ENCODE data around the gene PRR13.
"Not testable (repeated sequence)": the region's sequence is repeated elsewhere in the genome, so short reads cannot be mapped to it uniquely, and the experiment has no call there.

The PRR13 gene

DNA sequence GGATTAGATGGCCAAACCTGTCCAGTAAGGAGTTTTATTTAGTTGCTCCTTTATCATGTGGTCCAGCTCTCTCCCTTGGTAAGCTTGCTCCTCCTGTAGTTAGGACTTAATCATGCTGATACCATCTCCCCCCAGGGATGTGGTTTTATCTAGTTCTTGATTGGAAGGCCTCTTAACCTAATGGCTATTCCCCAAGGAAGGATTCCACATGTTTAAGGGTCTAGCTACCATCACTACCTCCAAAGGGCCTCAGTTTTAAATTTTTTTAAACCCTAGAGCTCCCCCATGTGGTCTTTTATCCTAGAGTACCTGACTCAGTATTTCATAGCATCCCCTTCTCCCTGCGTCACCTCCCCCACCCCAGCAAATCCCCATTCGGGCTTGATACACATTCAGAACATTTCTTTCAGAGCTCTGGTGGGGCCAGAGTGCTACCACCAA lies 35.3 kb downstream of the PRR13 start:
- Mint-ChIP-seq H3K4me1 (ENCODE audit: low read depth) (peaks cover 55% of the 10 kb centered on the region), H3K9me3 (no peaks in the 10 kb centered on the region), H3K36me3 (ENCODE audit: low read depth) (peaks cover 84% of the 10 kb centered on the region), H3K4me3 (no peak overlapping the region), H3K27ac (peak overlapping the region; percentile 45), H3K27me3 (no peaks in the 10 kb centered on the region)

DNA sequence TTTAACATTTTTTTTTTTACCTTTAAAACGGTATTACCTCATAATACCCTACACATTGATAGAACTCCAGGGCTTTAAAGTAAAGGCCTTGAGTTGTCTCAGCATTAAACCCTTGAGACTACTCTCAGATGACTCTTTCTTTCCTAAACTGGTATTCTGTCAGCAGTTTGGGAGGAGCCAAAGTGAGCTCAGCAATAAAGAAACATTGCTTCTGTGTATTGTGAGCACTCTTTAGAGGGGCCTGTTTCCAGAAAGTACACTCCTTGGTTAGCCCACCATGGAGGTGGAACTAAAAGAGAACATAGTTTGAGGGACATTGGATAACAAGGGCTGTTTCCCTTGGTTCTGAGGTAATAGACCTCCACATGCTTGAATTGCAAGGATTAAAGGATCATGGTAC lies 37.3 kb downstream of the PRR13 start:
- Mint-ChIP-seq H3K36me3 (ENCODE audit: low read depth) (peaks cover 75% of the 10 kb centered on the region), H3K27ac (peak overlapping the region; percentile 49), H3K27me3 (no peaks in the 10 kb centered on the region)

DNA sequence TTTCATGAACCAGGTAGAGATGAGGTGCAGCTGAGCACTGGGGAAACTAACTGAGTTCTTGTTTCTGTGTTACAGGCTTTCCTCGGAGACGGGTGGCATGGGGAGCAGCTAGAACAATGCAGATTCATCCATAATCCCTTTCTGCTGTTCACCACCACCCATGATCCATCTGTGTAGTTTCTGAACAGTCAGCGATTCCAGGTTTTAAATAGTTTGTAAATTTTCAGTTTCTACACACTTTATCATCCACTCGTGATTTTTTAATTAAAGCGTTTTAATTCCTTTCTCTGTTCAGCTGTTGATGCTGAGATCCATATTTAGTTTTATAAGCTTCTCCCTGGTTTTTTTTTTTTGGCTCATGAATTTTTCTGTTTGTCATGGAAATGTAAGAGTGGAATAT lies 37.8 kb downstream of the PRR13 start:
- no peaks in the 10 kb centered on the region for H3K9me3 Mint-ChIP-seq
- H3K4me1 Mint-ChIP-seq (ENCODE audit: low read depth), result peaks cover 31% of the 10 kb centered on the region

More for the DNA sequence above, 37.3 kb downstream of the PRR13 start:
- H3K4me3 Mint-ChIP-seq, result no peak overlapping the region
- H3K9me3 Mint-ChIP-seq, result no peaks in the 10 kb centered on the region
- H3K4me1 Mint-ChIP-seq (ENCODE audit: low read depth), result peaks cover 36% of the 10 kb centered on the region

DNA sequence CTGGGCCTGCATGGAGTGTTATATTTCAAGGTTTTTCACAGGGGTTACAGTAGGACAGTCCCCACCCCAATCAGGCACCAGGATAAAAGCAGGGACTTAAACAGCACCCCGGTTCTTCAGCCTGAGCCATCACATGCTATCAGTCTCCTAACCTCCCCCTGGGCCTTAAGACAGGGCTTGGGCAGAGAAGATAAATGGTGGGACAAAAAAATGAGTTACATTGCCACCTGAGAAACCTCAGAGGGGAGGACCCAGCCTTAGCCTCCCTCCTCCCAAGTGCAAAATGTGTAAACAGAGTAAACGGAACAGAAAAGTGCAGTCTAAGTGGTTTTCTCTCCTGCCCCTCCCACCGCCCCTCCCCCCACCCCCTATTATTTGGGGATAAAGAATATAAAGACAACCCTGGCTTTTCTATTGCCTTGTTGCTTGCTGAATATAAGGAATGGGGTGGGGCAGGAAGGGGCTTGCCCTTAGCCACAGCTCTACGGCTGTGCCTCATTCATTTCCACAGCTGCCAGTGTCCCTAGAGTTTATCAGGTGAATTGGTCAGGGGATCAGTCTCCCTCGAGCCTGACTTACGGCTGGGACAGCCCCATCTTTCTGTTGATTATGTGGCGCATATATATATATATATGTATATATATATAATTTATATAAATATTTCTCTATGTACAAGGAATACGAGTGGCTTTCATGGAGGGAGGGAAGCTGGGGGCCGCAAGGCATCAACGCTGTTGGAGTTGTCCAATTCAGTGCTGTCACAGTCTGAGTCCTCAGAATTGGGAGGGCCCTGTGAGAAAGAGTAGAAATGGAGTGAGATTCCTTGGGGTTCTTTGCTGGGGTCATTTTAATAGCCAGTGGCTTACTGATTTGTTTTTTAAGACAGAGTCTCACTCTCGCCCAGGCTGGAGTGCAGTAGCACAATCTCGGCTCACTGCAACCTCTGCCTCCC lies 39.2 kb downstream of the PRR13 start:
- H3K4me1 Mint-ChIP-seq (ENCODE audit: low read depth), result peaks cover 21% of the 10 kb centered on the region
- H3K27ac Mint-ChIP-seq, result peak overlapping the region; percentile 40
- no peaks in the 10 kb centered on the region for H3K9me3 Mint-ChIP-seq
- H3K36me3 Mint-ChIP-seq (ENCODE audit: low read depth), result peaks cover 70% of the 10 kb centered on the region
- H3K4me3 Mint-ChIP-seq, result no peak overlapping the region
- H3K27me3 Mint-ChIP-seq, result no peaks in the 10 kb centered on the region

More for the DNA sequence above, 37.8 kb downstream of the PRR13 start:
- Mint-ChIP-seq H3K4me3 (no peak overlapping the region), H3K36me3 (ENCODE audit: low read depth) (peaks cover 75% of the 10 kb centered on the region), H3K27ac (peak overlapping the region; percentile 49), H3K27me3 (no peaks in the 10 kb centered on the region)

DNA sequence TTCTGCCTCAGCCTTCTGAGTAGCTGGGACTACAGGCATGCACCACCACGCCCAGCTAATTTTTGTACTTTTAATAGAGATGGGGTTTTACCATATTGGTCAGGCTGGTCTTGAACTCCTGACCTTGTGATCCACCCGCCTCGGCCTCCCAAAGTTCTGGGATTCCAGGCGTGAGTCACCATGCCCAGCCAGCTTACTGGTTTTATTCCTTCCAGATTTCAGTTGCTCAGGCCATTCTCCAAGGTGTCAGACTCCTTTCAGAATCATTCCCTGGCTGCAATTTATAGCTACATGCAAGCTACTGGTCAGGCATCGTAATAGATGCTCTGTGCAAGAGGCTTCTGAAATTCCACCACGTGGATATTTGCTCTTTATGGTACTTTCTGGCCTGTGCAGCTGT lies 39.9 kb downstream of the PRR13 start:
- H3K27me3 Mint-ChIP-seq, H3K27ac Mint-ChIP-seq, H3K4me3 Mint-ChIP-seq, H3K9me3 Mint-ChIP-seq: not testable (repeated sequence)
- Mint-ChIP-seq H3K36me3 (ENCODE audit: low read depth) (peaks cover 66% of the 10 kb centered on the region), H3K4me1 (ENCODE audit: low read depth) (peaks cover 15% of the 10 kb centered on the region)

DNA sequence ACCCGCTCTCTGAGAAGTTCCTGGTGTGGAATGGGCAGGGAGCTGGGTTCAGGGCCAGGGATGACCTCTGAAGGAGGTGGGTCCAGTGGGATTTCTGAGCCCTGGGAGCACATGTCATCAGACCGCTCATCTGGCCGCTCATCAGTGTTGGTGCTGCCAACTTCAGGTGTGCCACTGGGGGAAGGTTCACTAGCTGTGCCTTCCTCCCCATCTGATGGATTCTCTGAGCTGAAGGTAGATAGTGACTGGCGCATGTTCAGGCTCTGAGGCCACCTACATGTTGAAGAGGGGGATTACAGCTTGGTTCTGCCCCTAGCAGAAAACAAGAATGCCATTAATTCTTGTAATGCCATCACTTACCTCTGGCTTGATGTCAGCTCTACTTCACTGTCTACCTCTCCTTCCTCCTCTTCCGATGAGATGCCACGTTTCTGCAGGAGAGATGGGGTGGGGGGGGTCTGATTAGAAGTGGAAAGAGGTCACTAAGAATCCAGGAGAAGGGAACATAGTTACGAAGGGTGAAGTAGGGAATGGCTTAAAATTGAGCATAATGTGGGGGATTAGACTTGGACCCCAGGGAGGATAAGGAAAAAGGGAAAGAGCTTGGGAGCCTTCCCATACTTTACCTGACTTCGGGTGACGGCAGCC lies 40.5 kb downstream of the PRR13 start:
- Mint-ChIP-seq H3K4me3 (no peak overlapping the region), H3K27me3 (no peaks in the 10 kb centered on the region), H3K36me3 (ENCODE audit: low read depth) (peaks cover 60% of the 10 kb centered on the region), H3K4me1 (ENCODE audit: low read depth) (peaks cover 9% of the 10 kb centered on the region), H3K9me3 (no peaks in the 10 kb centered on the region), H3K27ac (peak overlapping the region; percentile 61)

DNA sequence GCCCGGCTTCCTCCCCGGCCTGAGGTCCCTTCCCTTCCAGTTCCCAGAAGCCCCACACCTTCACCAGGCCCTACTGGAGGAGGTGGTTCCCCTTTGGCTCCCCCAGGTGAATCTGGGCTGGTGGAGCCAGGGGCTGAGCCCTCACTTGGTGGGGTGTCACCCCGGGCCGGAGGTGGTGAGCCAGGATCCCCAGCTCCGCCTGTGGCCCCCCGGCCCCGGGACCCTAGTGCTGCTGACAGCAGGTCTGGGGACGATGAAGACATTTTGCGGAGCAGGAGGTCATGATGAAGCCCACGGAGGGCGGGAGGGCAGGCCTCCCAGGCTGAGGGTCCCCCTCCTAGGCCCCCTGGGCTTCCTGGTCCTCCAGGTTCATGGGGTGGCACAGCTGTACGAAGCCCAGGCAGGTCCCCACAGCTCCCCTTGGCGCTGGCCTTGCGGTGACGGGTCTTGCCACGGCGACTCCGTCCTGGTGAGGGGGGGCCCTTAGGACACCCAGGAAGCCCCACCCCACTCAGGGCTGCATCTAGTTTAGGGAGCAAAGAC lies 41.2 kb downstream of the PRR13 start:
- no peaks in the 10 kb centered on the region for H3K9me3 Mint-ChIP-seq
- H3K36me3 Mint-ChIP-seq (ENCODE audit: low read depth), result peaks cover 56% of the 10 kb centered on the region
- no peak overlapping the region for H3K4me3 Mint-ChIP-seq

DNA sequence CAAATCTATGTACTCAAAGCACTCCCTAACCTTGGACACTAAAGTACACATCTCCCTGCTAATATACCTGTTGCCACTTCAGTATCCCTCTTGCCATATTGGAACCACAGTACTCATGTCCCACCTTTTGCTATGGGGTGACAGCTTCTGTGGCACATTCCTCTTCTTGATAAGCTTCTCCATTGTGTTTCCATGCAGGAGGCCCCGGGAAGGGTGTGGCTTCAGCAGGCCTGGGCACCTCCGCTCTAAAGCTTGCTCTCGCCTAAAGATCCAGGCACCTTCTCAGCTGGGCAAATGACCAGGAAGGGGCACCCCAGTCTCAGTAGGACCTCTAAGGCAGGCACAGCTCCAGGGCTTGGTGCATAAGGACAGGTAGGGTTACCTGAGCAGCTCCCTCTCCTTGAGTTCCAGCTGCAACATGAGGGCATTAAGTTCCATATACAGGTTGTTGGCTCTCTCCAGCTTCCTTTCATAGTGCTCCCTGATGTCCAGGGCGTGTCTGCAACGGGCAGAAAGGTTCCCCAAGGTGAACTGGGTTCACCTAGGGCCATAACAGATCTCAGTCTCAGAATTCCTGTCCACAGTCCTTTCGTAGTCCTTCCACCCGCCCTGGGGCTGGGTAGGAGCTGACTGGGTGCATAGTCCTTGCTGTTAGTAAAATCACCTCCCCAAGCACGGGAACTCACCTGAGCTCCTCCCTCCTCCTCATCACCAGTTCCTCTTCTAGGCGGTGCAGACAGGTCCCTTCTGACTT lies 41.9 kb downstream of the PRR13 start:
- no peaks in the 10 kb centered on the region for H3K4me1 Mint-ChIP-seq (ENCODE audit: low read depth)
- peaks cover 50% of the 10 kb centered on the region for H3K36me3 Mint-ChIP-seq (ENCODE audit: low read depth)
- no peaks in the 10 kb centered on the region for H3K27me3 Mint-ChIP-seq
- H3K4me3 Mint-ChIP-seq, result no peak overlapping the region
- no peaks in the 10 kb centered on the region for H3K9me3 Mint-ChIP-seq
- H3K27ac Mint-ChIP-seq, result peak overlapping the region; percentile 13

More for the DNA sequence above, 41.2 kb downstream of the PRR13 start:
- peaks cover 5% of the 10 kb centered on the region for H3K4me1 Mint-ChIP-seq (ENCODE audit: low read depth)
- H3K27me3 Mint-ChIP-seq, result no peaks in the 10 kb centered on the region
- H3K27ac Mint-ChIP-seq, result no peak overlapping the region

DNA sequence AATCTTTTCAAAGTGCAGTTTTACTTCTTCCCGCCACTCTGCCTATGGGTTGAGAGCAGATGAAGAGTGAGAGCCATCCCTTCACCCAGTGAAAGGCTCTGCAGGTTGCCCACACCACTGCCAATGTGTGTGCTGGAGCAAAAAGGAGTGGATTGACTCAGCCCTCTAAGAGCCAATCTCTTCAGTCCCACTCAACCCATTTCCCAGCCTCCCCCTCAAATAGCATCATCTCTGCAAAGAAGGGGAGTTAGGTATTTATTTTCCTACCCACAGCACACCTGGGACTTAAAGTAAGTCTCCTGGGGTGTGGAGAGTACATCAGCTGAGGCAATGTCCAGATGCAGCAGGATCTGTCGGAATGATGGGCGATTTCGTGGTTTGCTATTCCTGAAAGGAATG lies 42.4 kb downstream of the PRR13 start:
- Mint-ChIP-seq H3K9me3 (no peaks in the 10 kb centered on the region), H3K4me1 (ENCODE audit: low read depth) (no peaks in the 10 kb centered on the region), H3K36me3 (ENCODE audit: low read depth) (peaks cover 45% of the 10 kb centered on the region), H3K4me3 (no peak overlapping the region), H3K27me3 (no peaks in the 10 kb centered on the region), H3K27ac (peak overlapping the region; percentile 42)

DNA sequence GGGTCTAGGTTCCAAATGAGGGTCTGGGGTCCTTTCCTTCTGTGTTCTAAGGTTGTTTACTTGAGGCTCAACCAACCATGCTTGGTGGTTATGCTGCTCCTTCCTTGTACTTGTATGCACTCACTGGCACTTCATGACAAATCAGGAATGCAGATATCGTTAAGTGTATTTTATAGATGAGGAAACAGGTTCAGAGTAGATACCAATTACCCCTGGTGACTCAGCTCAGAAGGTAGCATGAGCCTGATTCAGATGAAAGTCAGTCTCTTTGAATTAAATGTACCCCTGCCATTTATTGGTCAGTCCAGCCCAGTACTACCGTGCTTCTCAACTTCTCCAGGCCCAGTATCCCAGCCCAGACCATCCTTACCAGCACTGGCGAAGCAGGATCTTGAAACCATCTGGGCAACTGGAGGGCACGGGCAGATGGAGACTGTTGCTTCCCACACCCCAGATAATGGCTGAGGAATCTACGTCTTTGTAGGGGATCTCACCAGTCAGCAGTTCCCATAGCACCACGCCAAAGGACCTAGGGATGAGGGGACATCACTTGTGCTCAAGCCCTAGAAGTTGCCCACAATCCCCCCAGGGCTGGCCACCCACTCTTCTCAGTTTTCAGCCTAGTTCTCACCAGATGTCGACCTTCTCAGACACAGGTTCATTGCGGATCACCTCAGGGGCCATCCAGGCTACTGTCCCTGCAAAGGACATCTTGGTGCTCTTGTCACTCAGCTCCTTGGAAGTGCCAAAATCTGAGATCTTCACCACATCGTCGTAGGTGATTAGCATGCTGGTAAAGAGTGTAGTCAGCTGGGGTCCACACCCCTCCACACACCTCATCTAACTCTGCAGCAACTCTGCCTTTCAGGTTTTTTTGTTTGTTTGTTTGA lies 43.4 kb downstream of the PRR13 start:
- no peak overlapping the region for H3K4me3 Mint-ChIP-seq
- peaks cover 36% of the 10 kb centered on the region for H3K36me3 Mint-ChIP-seq (ENCODE audit: low read depth)
- no peaks in the 10 kb centered on the region for H3K4me1 Mint-ChIP-seq (ENCODE audit: low read depth)
- H3K27ac Mint-ChIP-seq, result peak overlapping the region; percentile 22
- H3K27me3 Mint-ChIP-seq, result no peaks in the 10 kb centered on the region
- H3K9me3 Mint-ChIP-seq, result no peaks in the 10 kb centered on the region

DNA sequence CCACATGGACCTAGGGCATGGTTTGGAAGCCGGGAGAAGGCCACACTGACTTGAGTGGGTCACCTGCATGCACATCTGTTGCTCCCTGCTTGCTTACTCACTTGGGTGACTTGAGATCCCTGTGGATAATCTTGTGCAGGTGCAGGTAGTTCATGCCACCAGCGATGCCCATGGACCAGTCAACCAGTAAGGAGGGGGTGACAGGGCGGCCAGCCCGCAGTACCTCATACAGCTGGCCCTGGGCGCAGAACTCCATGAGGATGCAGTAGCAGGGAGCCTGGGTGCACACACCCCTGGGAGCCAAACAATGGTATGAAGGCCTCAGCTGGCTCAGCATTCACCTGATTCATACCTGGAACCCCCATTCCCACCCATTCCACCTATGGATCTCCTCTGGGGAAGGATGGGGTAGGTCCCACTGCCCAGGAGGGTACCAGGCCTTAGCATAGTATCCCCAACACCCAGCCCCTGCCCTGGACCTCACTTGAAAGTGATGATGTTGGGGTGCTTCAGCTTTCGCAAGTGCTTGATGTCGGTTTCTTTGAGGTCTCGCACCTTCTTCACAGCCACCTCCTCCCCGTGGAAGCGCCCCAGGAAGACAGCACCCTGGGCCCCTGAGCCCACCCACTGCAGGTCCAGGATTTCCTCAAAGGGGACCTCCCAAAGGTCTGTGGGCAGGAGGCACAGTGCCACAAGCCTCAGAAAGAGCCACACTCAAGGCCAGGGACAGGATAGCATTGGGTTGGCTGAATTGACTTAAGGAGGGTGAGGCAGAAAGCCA lies 44.6 kb downstream of the PRR13 start:
- Mint-ChIP-seq H3K4me1 (ENCODE audit: low read depth) (no peaks in the 10 kb centered on the region), H3K4me3 (no peak overlapping the region), H3K27me3 (no peaks in the 10 kb centered on the region), H3K36me3 (ENCODE audit: low read depth) (peaks cover 29% of the 10 kb centered on the region), H3K9me3 (no peaks in the 10 kb centered on the region), H3K27ac (no peak overlapping the region)

DNA sequence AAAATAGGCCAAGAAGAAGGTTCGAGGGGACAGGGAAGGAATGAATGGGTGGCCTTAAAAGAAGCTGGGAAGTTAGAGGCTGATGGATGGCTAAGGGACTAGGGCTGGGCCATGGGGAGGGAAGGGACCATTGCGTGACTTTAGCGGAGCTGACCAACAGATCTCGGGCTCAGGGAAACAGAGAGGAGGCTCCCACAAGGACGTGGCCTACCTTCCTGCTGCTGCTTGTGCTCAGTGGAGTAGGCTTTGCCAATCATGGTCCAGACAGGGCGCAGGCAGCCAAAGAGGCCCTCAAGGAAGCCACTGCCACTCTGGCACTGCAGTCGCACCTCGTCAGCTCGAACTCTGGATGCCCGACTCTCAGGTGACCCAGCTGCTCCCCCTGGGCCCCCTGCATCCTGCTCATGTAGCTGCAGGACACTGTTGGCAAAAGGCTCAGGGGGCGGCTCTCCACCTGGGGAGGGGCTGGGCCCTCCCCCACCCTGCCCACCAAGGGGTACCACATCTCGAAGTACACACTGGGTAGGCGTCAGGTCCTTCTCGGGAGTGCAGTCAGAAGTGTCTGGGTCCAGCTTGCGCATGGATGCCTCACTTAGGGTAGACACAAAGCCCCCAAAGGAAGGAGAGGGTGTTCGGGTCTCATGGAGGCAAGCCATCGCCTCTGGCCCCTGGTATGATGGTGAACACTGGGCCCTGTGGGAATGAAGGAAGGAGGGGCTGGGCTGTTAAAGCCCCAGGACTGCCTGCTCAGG lies 45.4 kb downstream of the PRR13 start:
- H3K4me1 Mint-ChIP-seq (ENCODE audit: low read depth), result no peaks in the 10 kb centered on the region
- H3K36me3 Mint-ChIP-seq (ENCODE audit: low read depth), result peaks cover 26% of the 10 kb centered on the region
- H3K27ac Mint-ChIP-seq, result no peak overlapping the region

More for the DNA sequence above, 45.4 kb downstream of the PRR13 start:
- Mint-ChIP-seq H3K27me3 (no peaks in the 10 kb centered on the region), H3K9me3 (no peaks in the 10 kb centered on the region), H3K4me3 (no peak overlapping the region)

Measured in stimulated activated naive CD8-positive, alpha-beta T cell treated with anti-CD3 and anti-CD28 coated beads, Interleukin-15, Interleukin-2, amounts not matched to agents 100 ng/mL and 50 ng/mL, for 24 hours (primary cell).